Left lobe of liver (tissue), 2 donors: ENCODE measurements around the gene AGMO. TPM values are rescaled to one million over a fixed set of nuclear protein-coding genes. Genes with fewer than 3 reads are reported as not detected.

ENCODE experiments used
- ATAC-seq: fragments of 200-7000 bp; cut with Tn5 transposase; one replicate; pipeline ENCODE4 v1.9.1; 2020; ENCODE audit warnings: mild to moderate bottlenecking, moderate library complexity
- DNase-seq: peaks from one replicate; pipeline ENCODE4 v3.0.0-alpha.2; 2020; ENCODE audit warnings: low spot score
- total RNA-seq: library from RNA; stranded (reverse); gene quantifications from one replicate; pipeline ENCODE4 v1.2.1, GENCODE V29; 2021
- donor health status: DM: no; HTN: no; CAD: no; lungs with moderate emphysema.
- donor health status: DM: no; HTN: yes; CAD: no.

AGMO gene
- total RNA-seq: 33.0 TPM

DNA sequence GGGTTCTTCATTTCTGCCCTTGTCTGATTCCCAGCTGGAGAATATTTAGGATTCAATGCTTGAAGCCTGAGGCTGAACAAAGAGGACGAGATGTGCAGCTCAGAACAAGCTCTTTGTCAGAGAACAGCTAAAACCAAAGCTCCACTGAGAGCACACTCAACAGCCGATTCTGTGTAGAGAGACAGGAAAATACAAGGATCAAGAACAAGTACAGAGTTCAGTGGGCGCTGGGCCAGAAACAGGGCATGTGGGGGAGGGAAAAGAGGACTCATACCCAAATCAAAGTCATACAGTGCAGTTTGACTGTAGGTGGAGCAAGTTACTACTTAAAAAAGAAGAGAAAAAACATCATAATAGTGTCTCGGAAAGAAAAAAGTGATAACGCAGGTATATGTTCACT is at the start of gene AGMO:
TSS of gene AGMO (minus strand) at position 181 of the 400 bp plus-strand sequence.
- ATAC-seq (peak; percentile 88), DNase-seq (peak; percentile 94)

DNA sequence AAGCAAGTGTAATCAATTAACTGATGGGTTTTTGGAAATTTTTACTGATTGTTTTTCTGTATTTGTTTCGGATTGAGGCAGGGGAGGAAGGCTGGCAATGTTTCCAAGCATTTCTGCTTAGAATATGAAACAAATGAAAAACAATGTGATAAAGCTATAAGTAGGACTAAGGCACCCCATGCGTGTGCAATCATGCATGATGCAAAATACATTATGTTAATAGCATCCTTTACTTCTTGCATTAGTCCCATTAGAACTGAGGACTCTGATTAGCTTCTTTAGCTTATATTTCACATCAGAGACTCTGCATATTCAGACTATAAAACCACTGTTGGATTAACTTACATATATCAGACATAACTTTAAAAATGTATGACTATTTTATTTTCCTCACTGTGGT is 48.7 kb upstream of the AGMO start:
- no peak for ATAC-seq
- no peak for DNase-seq

DNA sequence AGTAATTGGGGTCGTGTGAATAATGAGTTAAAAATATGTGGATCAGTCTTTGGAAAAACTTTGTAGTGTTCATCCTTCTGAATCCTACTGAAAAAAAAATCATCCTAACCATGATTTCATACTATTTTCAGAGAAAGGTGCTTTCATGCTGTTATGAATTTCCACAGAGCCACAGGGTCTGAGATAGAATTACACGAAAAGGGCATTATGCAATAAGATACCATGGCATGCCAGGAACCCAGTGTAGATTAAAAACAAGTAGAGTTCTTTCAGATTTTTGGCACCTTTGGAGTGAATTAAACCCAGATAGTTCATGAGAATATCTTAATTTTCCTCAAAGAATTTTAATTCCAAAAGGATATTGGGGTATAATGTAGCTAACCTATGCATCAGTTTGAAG is 47.5 kb upstream of the AGMO start:
- ATAC-seq (peak; percentile 40), DNase-seq (no peak)

DNA sequence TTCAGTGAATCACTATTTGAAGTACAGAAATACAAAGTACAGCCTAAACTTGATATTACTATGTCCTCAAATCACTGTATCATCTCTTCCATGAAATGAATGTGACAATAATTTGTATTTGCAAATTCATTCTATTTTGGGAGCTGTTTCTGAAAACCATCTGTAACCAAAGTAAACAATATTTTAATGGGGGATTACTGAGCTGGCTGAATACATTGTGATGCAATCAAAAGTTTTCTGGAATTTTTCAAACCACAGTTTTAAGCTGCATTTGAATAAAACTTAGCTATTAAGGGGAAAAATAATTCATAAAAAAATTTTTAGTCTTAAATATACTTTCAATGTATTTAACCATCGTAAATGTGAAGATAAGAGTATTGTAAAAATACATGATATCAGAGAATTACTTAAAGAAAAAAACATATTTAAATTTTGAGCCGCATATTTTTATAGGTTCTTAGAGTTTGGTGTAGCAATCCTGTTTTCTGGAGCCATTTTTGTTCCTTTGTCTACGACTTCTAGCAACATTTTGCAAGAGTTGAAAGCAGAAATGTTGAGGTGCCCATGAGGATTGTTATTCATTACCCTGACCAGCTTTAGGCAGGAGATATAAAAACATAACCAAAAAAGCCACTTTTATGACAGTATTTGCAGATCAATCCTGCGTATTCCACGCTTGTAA is 45.9 kb upstream of the AGMO start:
- DNase-seq: no peak

DNA sequence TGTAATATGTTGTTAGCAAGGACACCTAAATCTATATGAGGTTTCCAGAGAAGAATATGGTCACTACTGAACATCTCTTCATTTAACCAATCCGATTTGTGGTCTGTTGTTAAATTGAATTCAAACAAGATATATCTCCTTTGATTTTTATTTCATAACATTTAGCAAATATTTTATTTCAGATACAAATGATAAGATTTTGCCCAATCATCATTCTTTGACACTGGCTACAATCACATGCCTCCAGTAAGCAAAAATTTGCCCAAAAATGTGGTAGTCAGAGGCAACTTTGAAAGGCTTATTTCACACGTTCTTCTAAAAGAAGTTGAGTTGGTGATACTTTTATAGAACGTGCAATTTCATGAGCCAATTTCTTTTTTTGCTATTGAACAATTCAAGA is 44.7 kb upstream of the AGMO start:
- ATAC-seq: no peak
- DNase-seq: no peak

More for the DNA sequence above, 45.9 kb upstream of the AGMO start:
- ATAC-seq: no peak

DNA sequence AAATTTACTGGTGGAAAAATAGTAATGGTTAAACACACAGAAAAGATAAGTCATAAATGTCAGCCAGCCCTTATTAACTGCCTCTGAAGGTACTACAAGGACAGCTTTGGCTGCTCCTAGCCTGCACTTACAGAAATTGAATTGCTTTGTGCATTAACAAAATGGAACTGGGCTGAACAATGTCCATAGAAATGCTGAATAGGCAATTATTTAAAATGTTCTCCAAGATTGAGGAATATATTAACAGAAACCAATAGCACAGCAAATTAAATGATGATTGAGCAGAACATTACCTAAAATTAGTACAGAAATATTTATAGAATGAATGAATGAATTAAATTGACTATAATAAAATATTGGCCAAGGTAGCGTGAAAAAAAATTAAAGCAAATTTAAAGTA is 42.4 kb upstream of the AGMO start:
- no peak for ATAC-seq

DNA sequence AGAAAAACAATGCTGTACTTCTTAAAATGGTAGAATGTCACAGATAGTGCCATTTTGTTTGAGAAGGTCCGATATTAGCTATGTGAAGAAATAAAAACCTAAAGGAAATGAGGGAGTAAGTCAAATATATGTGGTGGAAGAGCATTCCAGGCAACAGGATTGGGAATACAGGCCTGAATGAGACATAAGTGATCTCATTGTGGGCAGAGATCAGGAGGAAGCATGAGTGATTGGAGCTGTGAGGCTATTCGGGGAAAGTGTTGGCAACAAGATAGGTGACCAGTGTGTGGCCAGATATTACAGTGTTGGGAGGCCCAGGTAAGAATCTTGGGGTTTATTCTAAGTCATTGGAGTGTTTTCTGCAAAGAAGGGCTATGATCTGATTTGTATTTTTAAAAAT is 41.3 kb upstream of the AGMO start:
- ATAC-seq (no peak), DNase-seq (no peak)

More for the DNA sequence above, 42.4 kb upstream of the AGMO start:
- no peak for DNase-seq

DNA sequence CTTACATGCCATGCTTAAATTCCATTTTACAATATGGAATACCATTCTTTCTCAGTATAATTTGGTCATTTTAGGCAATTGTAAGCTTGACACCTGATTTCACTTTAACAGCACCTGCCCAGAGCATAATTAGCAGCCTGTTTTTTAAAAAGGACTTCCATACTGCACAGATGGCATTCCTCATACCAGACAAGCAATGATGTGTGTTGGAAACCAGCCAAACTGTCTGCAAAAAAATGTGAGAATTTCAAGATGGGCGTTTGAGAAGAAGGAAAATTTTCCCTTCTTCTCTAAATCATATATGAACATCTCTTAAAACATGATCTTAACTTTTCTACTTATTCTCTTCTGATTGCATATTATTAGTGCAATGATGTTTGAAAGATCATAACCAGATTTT is 40.4 kb upstream of the AGMO start:
- ATAC-seq (no peak), DNase-seq (no peak)

DNA sequence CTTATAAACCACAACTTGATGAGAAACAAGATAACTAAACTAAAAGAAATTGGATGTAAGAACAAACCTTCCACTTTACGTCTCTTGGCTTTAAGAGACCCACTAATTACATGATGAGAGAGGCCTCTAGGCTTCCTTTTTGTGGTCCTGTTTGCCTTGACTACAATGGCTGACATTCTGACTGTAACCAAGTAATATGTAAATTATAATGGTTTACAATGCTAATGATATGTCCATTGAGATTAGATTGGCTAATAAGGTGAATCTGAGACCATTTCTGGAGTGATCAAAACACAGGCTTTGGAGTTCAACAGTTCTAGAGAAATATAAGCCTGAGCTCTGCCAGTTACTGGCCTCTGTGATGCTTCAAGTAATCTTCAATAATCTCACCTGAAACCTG is 39.4 kb upstream of the AGMO start:
- DNase-seq (no peak), ATAC-seq (no peak)

DNA sequence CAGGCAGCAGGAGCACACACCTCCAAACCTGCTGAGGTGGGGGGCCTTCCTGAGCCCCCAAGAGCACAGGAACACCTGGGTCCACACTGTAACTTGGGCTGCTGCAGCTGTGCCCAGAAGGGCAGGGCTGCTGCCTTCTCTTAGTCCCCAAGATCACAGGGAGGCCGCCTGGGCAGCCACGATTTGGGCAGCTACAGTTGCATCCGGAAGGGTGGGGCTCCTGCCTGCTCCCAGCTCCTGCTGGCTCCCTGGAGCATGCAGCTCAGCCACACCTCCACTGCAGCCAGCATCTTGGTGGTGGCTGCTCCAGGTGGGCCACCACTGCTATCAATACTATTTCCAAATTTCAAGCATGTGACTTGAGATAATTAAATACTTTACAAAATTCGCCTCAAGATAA is 38.5 kb upstream of the AGMO start:
- no peak for ATAC-seq

DNA sequence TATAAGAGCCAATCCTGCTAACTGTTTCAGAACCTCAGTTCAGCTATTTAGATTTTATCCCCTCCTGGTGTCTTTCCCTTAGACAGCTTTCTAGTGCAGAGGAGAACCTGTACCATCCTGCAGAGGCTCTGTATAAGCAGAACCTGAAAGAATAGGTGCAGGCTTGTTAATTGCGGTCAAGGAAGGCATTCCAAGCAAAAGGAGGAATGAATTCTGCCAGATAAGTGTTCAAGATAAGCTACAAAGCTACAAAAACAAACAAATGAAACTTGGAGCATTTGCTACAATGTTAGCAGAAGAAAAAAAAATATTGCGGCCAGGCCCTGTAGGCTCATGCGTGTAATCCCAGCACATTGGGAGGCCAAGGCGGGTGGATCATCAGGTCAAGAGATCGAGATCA is 32.6 kb upstream of the AGMO start:
- ATAC-seq: no peak
- DNase-seq: no peak

More for the DNA sequence above, 38.5 kb upstream of the AGMO start:
- no peak for DNase-seq

DNA sequence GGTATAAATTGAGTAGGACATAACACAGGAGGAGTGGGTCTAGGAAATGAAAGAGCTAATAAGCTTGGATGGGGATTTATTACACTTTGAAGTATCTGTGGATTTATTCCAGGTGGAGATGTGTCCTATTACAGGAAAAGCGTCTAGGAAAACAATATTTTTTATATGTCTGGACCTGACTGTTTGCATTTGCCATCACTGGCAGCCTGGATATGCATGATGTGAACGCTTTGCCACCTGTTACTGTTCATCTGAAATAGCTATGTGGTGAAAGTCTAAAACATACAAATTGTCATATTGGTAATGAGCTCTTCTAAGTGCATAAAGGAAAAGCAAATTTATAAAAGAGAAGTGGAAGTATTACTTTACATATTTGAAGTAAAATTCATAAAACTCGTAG is 31.6 kb upstream of the AGMO start:
- no peak for ATAC-seq
- no peak for DNase-seq

DNA sequence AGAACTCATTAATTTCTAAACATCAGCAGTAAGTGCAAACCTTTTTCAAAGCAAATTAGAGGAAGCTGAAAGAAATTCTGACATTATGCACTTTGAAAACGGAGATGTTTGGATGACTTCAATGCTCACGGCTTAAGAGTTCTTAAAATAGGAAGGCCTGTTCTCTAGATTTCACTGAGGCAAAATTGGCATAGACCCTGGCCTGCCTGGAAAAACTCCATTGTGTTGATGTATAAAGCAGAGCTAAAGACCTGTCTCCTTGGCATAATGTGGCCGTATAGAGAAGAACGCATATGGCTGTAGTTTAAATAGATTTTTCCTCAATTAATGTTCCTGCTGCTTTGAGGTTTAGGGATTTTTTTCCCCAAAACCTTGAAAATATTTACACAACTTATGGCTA is 24.5 kb upstream of the AGMO start:
- DNase-seq (no peak), ATAC-seq (no peak)

DNA sequence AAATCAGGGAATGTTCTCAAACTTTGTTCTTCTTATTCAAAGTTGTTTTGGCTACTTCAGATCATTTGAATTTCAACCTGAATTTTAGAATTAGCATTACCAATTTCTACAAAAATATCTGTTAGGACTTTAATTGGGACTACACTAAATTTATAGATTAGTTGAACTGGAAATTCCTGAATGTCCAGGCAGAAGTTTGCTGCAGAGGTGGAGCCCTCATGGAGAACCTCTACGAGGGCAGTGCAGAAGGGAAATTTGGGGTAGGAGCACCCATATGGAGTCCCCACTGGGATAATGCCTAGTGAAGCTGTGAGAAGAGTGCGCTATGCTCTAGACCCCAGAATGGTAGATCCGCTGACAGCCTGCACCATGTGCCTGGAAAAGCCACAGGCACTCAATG is 22.8 kb upstream of the AGMO start:
- no peak for ATAC-seq
- no peak for DNase-seq

DNA sequence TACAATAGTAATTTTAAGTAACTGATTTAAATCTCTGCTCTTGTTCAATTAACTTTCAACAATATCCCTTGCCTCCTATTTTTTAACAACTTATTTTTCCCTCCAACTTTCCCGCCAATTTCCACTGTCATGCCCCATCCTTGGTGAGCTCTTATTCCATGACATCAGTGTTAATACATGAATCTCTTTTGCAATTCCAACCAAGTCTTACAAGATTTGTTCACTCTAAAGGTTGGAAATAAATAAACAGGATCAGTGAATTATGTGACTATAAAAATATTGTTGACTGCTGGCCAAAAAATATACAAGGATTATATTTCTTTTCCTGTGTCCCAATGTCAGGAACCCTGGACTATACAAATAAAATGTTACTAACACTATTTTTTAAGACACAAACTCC is 21.0 kb upstream of the AGMO start:
- no peak for ATAC-seq
- DNase-seq: no peak

DNA sequence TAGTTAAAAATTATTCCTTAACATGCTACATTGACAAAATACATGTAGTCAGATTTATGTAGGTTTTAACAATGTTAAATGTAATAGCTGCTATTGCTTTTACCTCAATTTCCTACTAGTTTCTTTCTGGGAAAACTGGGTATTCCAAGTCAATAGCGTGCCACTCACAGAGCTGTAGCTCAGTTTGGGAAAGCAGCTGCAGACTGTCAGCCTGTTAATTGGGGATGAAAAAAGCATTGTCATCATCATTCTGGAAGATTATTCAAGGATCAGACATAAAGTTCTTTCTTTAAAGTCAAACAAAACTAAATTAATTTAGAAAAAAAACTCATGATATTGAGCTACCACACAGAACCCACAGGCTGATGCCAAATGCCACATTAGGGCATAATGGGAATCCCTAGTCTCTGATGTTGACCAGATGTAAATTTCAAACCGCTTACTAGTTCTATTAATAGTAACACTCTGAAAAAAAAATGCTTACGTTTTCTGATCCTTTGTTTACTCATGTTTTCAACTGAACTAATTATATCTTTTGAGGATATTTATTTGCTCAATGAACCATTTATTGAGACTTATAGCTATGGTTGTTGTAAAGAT is 19.6 kb upstream of the AGMO start:
- ATAC-seq (peak; percentile 57), DNase-seq (no peak)

DNA sequence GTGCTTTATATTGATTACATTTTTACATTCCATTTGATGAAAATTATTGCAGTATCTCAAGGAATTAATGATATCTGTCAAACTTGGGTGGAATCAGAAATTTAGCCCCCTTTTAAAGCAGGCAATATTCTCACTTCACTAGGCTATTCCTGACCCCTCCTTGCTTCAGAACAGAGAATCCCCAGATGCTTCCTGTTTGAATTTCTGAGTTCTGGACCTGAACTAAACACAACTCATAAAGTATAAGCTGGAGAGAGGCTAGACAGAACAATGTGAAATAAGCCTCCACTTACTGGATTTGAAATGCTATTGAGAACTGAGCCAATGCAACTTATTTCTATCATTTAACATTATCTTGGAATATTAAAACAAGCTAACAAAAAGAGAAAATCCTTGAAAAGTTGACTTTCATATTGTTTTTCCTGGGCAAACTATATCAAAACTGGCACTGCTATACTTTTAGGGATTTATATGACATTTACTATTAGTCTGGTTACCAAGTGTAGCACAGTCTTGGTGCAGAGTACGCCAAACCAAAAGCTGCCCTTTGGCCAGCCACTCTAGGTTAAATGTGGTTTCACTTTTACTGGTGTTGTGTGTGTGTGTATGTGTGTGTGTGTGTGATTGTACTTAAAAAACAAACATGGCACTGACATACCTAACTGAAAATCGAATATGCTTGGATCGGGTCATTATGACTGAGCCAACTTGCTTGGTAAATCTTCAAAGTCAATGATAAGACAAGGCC is 19.0 kb upstream of the AGMO start:
- DNase-seq (peak; percentile 79), ATAC-seq (peak; percentile 95)

DNA sequence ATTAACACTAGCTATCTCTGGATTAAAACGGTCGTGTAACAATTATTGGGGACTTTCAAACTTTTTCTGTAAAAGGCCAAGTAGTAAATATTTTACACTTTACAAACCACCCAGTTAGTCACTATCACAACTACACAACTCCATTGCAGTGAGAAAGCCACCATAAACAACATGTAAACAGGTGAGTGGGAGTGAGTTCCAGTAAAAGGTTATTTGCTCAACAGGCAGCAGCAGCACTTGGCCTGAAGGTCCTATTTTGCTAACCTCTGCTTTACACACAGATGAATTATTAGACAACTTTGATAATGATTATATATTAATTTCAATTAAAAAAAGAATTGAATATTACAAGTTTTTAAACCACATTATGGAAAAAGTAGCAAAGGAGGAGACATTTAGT is 15.8 kb upstream of the AGMO start:
- ATAC-seq: peak; percentile 29

DNA sequence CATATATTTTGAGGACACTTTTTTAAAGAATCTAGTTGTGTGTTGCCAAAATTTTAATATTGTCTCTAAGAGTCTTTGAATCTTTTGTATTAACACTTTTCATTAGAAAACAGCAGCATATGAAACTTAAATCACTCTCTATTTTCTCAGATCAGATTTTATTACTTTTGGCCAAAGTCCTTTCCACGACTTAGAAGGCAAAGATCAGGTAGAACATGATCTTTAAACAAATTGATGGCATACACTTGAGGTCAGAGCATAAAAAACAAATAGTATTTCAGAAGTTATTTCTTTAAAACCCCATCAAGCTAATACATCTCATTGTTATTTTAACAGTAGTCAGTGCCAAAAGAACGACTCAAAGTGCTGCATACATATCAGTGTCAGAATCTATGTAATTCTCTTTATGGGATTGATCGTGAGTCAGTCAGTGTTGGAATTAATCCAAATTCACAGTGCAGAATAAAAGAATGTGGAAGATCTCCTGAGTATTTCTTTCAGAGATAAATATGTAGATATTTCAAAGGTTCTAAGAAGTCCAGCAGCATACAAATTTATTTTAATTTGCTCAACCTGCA is 9.6 kb upstream of the AGMO start:
- ATAC-seq (peak; percentile 51), DNase-seq (no peak)

More for the DNA sequence above, 15.8 kb upstream of the AGMO start:
- no peak for DNase-seq

DNA sequence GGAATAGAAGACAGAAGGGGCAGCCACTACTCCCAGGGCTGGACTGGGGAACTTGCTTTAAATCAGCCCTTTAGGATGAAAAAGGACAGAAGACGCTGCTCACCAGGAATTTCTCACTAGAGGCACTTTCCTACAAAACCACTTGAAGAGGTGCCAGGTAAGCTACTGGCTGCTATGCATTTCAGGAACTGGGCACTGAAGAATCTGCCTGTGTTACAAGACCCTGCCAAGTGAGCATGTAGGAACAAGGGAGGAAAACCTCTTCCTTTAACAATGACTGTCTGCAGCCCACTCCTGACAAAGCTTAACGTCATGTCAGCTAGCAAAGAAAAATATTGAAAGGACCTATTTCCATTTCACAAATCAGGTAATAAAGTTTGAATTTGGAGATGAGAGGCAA is 5.8 kb upstream of the AGMO start:
- peak; percentile 12 for ATAC-seq

DNA sequence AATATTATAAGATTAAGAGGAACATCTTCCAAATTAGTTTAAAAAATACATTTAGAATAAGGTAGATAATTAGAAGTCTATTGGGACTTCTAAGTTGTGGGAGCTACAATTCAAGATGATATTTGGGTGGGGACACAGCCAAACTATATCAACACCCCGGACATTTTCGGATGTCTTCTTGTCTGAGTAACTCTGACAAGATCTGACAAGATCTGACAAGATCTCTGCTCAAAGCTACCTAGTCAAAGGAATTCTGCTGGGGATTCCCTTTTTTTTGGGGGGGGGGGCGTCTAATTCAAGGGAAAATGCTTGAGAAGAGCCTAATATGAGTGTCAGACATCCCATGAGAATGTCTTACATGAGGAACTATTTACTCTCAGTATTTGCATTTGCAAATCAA is 5.2 kb upstream of the AGMO start:
- no peak for ATAC-seq
- DNase-seq: no peak

More for the DNA sequence above, 5.8 kb upstream of the AGMO start:
- DNase-seq: no peak

DNA sequence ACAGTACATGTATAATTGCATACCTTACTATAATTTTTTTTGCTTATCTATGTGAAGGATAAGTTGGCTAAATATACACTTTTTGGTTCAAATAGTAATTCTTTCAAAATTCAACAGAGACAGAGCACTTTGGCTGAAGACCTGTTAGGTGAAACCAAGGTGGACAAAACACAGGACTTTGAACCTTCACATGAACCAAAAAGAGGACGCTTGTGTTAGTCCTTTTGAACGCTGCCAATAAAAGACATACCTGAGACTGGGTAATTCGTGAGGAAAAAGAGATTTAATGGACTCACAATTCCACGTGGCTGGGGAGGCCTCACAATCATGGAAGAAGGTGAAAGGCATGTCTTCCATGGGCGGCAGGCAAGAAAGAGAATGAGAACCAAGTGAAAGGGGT is 4.7 kb upstream of the AGMO start:
- DNase-seq: no peak
- peak; percentile 70 for ATAC-seq
